Hepatocyte (in vitro differentiated cells): Measurements from ENCODE around the gene TUBE1.

Experiments
- EZH2 ChIP-seq: fragments of 200-600 bp; sonication (generic); IDR thresholded peaks from 2 replicates; pipeline ENCODE4 v1.6.1; 2016; ENCODE audit warnings: antibody characterized with exemption, mild to moderate bottlenecking, borderline replicate concordance
- EZH2phosphoT487 ChIP-seq: fragments of 200-600 bp; sonication (generic); IDR thresholded peaks from one replicate; pipeline ENCODE4 v1.6.1; 2018; ENCODE audit warnings: antibody characterized with exemption, mild to moderate bottlenecking, low read depth, moderate library complexity; ENCODE audit not compliant: unreplicated experiment, severe bottlenecking
- TF ChIP-seq, protein P1 (sequence below): fragments of 200-600 bp; sonication (generic); IDR thresholded peaks from 2 replicates; pipeline ENCODE4 v1.5.1; 2016; ENCODE audit warnings: antibody characterized with exemption, mild to moderate bottlenecking; ENCODE audit not compliant: poor library complexity

DNA sequence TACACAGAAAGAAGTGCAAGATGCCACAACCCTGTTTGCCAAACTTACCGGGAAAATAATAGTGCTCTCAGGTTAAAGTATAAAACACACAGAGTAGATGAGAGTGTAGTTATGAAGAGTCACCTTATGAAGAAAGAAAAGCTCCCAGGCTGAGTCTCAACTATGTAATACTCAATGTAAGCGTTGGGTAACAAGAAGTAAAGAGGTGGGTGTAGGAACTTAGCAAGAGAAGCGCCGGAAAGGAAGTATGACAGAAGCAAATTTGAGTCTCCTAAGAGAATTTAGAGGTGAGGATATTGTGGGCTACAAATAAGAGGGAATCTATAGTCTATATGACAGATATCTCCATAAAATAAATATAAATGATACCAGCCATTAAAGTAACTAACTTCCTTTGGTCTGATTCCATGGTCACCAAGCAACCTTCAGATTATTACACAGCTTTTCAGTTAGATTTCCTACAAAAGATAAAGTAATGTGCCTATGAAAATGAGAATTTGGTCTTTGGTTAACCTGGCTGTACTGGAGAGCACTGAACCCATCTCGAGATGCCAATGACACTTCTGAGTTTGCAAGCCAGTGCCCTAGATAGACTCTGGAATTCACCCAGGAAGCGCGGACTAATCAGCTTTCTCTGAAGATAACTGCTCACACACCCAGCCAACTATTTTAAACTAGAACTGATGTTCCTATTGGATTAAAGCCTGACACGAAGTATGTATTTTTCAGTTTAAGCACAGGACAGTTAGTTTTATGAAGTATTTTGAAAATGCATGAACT lies 1.8 kb downstream of the TUBE1 start:
- TF ChIP-seq, protein P1, sequence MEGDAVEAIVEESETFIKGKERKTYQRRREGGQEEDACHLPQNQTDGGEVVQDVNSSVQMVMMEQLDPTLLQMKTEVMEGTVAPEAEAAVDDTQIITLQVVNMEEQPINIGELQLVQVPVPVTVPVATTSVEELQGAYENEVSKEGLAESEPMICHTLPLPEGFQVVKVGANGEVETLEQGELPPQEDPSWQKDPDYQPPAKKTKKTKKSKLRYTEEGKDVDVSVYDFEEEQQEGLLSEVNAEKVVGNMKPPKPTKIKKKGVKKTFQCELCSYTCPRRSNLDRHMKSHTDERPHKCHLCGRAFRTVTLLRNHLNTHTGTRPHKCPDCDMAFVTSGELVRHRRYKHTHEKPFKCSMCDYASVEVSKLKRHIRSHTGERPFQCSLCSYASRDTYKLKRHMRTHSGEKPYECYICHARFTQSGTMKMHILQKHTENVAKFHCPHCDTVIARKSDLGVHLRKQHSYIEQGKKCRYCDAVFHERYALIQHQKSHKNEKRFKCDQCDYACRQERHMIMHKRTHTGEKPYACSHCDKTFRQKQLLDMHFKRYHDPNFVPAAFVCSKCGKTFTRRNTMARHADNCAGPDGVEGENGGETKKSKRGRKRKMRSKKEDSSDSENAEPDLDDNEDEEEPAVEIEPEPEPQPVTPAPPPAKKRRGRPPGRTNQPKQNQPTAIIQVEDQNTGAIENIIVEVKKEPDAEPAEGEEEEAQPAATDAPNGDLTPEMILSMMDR: no peak
- TF ChIP-seq EZH2 (no peak), EZH2phosphoT487 (no peak)
